B cell (primary cell): Measurements from ENCODE around the gene SIRT4. TPM values are rescaled to one million over a fixed set of nuclear protein-coding genes. Genes with fewer than 3 reads are reported as not detected.

Source experiments
- ATAC-seq: fragments of 200-7000 bp; cut with Tn5 transposase; one replicate; pipeline ENCODE4 v1.10.0; 2021; ENCODE audit warnings: low read depth, mild to moderate bottlenecking, moderate number of reproducible peaks, moderate library complexity
- CTCF ChIA-PET: fragments of 350-600 bp; sonication (Branson Sonifier 250); formaldehyde crosslinking; loops from one replicate; lab custom pipeline; 2021; ENCODE audit warnings: antibody characterized with exemption, inconsistent platforms; lab: Charles Lee
- POLR2A ChIA-PET: fragments of 350-600 bp; sonication (Branson Sonifier 250); formaldehyde crosslinking; loops from one replicate; lab custom pipeline; 2021; ENCODE audit warnings: antibody characterized with exemption; lab: Charles Lee
- DNase-seq: peaks from one replicate; pipeline ENCODE4 v3.0.0; 2013
- H2AFZ ChIP-seq: 2 replicates; pipeline ENCODE4 v1.6.1; 2012; ENCODE audit warnings: mild to moderate bottlenecking, low read depth, low read length; ENCODE audit not compliant: insufficient read depth, poor library complexity, severe bottlenecking
- H3K27ac ChIP-seq, 2 donors: 1 replicate in 1 of 2; 2 replicates in 1 of 2; pipeline ENCODE4 v1.5.1; 2012 to 2013; ENCODE audit warnings: low read length in 2 of 2, mild to moderate bottlenecking in 2 of 2, moderate library complexity in 1 of 2
- H3K27me3 ChIP-seq, 4 experiments: fragments of 200-600 bp in 1 of 4; sonication (generic) in 1 of 4; replicated peaks in 1 of 4; 1 replicate in 2 of 4; 2 replicates in 2 of 4; pipeline versions ENCODE4 v1.6.1 to v1.7.0; 2013 to 2016; ENCODE audit warnings: low read length in 3 of 4, mild to moderate bottlenecking in 2 of 4, mixed read lengths in 1 of 4, moderate library complexity in 1 of 4; ENCODE audit not compliant: insufficient read depth in 4 of 4, control insufficient read depth in 3 of 4; ENCODE audit errors: control extremely low read depth in 1 of 4
- H3K36me3 ChIP-seq, 2 experiments: replicated peaks in 1 of 2; 1 replicate in 1 of 2; 2 replicates in 1 of 2; pipeline versions ENCODE4 v1.6.1 to v1.7.1; 2013; ENCODE audit warnings: low read length in 1 of 2; ENCODE audit not compliant: insufficient read depth in 2 of 2, control insufficient read depth in 1 of 2; ENCODE audit errors: control extremely low read depth in 1 of 2, extremely low read depth in 1 of 2
- H3K4me1 ChIP-seq, 2 donors: fragments of 200-600 bp in 1 of 2; sonication (generic) in 1 of 2; 1 replicate in 1 of 2; 2 replicates in 1 of 2; pipeline versions ENCODE4 v1.5.1 to v1.6.1; 2013 to 2017; ENCODE audit warnings: low read length in 2 of 2; ENCODE audit not compliant: control insufficient read depth in 2 of 2, insufficient read depth in 2 of 2
- H3K4me2 ChIP-seq: replicated peaks from 2 replicates; pipeline ENCODE3; 2012; ENCODE audit warnings: mild to moderate bottlenecking, low read depth, low read length; ENCODE audit not compliant: poor library complexity, severe bottlenecking
- H3K4me3 ChIP-seq, 5 experiments: fragments of 200-600 bp in 1 of 5; sonication (generic) in 1 of 5; 1 replicate in 3 of 5; 2 replicates in 2 of 5; pipeline versions ENCODE4 v1.5.1 to v1.7.0; 2011 to 2016; ENCODE audit warnings: low read length in 4 of 5, mild to moderate bottlenecking in 4 of 5, low read depth in 2 of 5, control low read depth in 1 of 5, moderate library complexity in 1 of 5; ENCODE audit not compliant: insufficient read depth in 1 of 5; ENCODE audit errors: control extremely low read depth in 1 of 5, extremely low read depth in 1 of 5
- H3K79me2 ChIP-seq: fragments of 200-600 bp; sonication (generic); one replicate; pipeline ENCODE4 v1.6.0; 2016; ENCODE audit warnings: low read length; ENCODE audit not compliant: control insufficient read depth, insufficient read depth
- H3K9ac ChIP-seq: fragments of 200-600 bp; sonication (generic); 2 replicates; pipeline ENCODE4 v1.6.1; 2017; ENCODE audit warnings: mild to moderate bottlenecking, low read length, moderate library complexity
- H3K9me3 ChIP-seq, 3 donors: one replicate each; pipeline versions ENCODE4 v1.6.1 to v1.7.1; 2013; ENCODE audit warnings: low read length in 2 of 3; ENCODE audit not compliant: control insufficient read depth in 2 of 3, insufficient read depth in 1 of 3; ENCODE audit errors: control extremely low read depth in 1 of 3
- H4K20me1 ChIP-seq: 2 replicates; pipeline ENCODE4 v1.6.0; 2012; ENCODE audit warnings: mild to moderate bottlenecking, low read length; ENCODE audit not compliant: insufficient read depth, control insufficient read depth, poor library complexity, severe bottlenecking
- H3K27ac Mint-ChIP-seq: one replicate; pipeline ENCODE4 v1.8.0; 2021; ENCODE audit warnings: mixed read lengths
- H3K27me3 Mint-ChIP-seq: one replicate; pipeline ENCODE4 v1.8.0; 2021; ENCODE audit warnings: mixed read lengths
- H3K4me1 Mint-ChIP-seq: one replicate; pipeline ENCODE4 v1.8.0; 2021; ENCODE audit warnings: mixed read lengths
- H3K4me3 Mint-ChIP-seq: one replicate; pipeline ENCODE4 v1.8.0; 2021; ENCODE audit warnings: mixed read lengths
- H3K9me3 Mint-ChIP-seq: one replicate; pipeline ENCODE4 v1.8.0; 2022; ENCODE audit warnings: mixed read lengths; ENCODE audit not compliant: insufficient read depth
- EZH2 ChIP-seq: IDR thresholded peaks from 2 replicates; pipeline ENCODE4 v1.6.1; 2012; ENCODE audit warnings: borderline replicate concordance, low read depth, mild to moderate bottlenecking, moderate library complexity, low read length; ENCODE audit not compliant: insufficient read depth, poor library complexity, severe bottlenecking
- WGBS: methylation state at CpG from one replicate; pipeline ENCODE4 v1.1.5; 2013; ENCODE audit warnings: missing lambda C conversion rate; ENCODE audit not compliant: insufficient coverage; 5-methylcytosine and 5-hydroxymethylcytosine counted together
- intact Hi-C: fragments of 100-400 bp; cut with micrococcal nuclease; formaldehyde crosslinking; loops from one replicate; pipeline ENCODE4 v1.10.0; 2022
- polyA plus RNA-seq: library from polyadenylated mRNA; depleted of rRNA; stranded (reverse); fragments of >200 nt; gene quantifications from 2 replicates; pipeline ENCODE4 v1.2.3, GENCODE V29; 2012
- total RNA-seq, 2 donors: library from RNA; stranded (reverse); fragments of 120-200 nt in 1 of 2; gene quantifications; 1 replicate in 1 of 2; 2 replicates in 1 of 2; pipeline versions ENCODE4 v1.2.3 to v1.2.4, GENCODE V29; 2013 to 2022
- TF ChIP-seq, protein P1 (sequence below): fragments of 200-600 bp; IDR thresholded peaks from one replicate; pipeline ENCODE4 v1.8.0; 2022; ENCODE audit warnings: antibody characterized with exemption, mild to moderate bottlenecking

Gene SIRT4
- total and polyA plus RNA-seq, 2 donors (not counting 1 experiment from before 2014, with no cell fraction given) = 1.5 to 4.8 TPM

DNA sequence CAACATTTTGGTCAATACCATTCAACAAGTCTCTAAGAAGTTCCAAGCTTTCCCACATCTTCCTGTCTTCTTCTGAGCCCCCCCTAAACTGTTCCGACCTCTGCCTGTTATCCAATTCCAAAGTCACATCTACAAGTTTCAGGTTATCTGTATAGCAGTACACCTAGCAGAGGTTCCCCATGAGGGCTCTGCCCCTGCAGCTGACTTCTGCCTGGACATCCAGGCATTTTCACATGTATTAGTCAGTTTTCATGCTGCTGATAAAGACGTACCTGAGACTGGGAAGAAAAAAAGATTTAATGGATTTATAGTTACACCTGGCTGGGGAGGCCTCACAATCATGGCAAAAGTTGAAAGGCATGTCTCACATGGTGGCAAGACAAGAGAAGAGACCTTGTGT is 35.6 kb downstream of the SIRT4 start:
- peaks cover 3 to 28% (median 26%) of the 10 kb centered on the region in 3 donors for H3K9me3 ChIP-seq
- ChIA-PET CTCF (no interaction called here), POLR2A (no interaction called here)
- Mint-ChIP-seq H3K4me3 (no peak overlapping the region), H3K4me1 (peaks cover 2% of the 10 kb centered on the region), H3K27me3 (peaks cover 12% of the 10 kb centered on the region), H3K9me3 (peaks cover 16% of the 10 kb centered on the region), H3K27ac (no peak overlapping the region)
- H3K79me2 ChIP-seq = no peaks in the 10 kb centered on the region
- no peak for TF ChIP-seq EZH2
- TF ChIP-seq, protein P1, sequence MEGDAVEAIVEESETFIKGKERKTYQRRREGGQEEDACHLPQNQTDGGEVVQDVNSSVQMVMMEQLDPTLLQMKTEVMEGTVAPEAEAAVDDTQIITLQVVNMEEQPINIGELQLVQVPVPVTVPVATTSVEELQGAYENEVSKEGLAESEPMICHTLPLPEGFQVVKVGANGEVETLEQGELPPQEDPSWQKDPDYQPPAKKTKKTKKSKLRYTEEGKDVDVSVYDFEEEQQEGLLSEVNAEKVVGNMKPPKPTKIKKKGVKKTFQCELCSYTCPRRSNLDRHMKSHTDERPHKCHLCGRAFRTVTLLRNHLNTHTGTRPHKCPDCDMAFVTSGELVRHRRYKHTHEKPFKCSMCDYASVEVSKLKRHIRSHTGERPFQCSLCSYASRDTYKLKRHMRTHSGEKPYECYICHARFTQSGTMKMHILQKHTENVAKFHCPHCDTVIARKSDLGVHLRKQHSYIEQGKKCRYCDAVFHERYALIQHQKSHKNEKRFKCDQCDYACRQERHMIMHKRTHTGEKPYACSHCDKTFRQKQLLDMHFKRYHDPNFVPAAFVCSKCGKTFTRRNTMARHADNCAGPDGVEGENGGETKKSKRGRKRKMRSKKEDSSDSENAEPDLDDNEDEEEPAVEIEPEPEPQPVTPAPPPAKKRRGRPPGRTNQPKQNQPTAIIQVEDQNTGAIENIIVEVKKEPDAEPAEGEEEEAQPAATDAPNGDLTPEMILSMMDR = no peak
- no peak overlapping the region for H2AFZ ChIP-seq
- 100% methylated on average over 1 of the region's 2 CpGs for whole genome bisulfite sequencing
- peaks cover 0 to 8% (median 0%) of the 10 kb centered on the region in 4 experiments for H3K27me3 ChIP-seq
- H3K4me1 ChIP-seq = no peaks in the 10 kb centered on the region
- intact Hi-C loops = no loop called here
- H3K4me3 ChIP-seq = no peak overlapping the region
- H4K20me1 ChIP-seq = no peaks in the 10 kb centered on the region
- no peak overlapping the region for H3K9ac ChIP-seq
- H3K36me3 ChIP-seq = no peaks in the 10 kb centered on the region
- H3K4me2 ChIP-seq = no peak overlapping the region
- DNase-seq (no peak), ATAC-seq (no peak)
- no peak overlapping the region for H3K27ac ChIP-seq

DNA sequence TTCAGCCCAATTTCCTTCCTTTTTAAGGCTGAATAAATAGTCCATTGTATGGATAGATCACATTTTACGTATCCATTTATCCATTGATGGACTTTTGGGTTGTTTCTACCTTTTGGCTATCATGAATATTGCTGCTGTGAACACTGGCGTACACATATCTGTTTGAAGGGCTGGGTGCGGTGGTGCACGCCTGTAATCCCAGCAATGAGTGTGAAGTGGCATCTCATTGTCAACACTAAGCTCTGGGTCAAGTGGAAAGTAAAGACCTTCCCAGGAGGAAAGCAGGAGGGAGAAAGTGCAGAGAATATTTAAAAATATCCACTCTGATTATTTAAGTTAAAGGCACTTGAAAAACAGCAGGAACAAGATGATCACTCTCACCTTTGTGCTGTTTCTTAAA is 37.1 kb downstream of the SIRT4 start:
- H3K9ac ChIP-seq = no peak overlapping the region
- intact Hi-C loops = no loop called here
- H3K27me3 Mint-ChIP-seq = peaks cover 10% of the 10 kb centered on the region
- H4K20me1 ChIP-seq = no peaks in the 10 kb centered on the region
- H3K9me3 ChIP-seq = peaks cover 3 to 28% (median 26%) of the 10 kb centered on the region in 3 donors
- ATAC-seq (no peak), DNase-seq (no peak)
- POLR2A ChIA-PET = interaction anchor here (0.6 kb wide), 2 partner anchors 7 to 85 kb away, joined by 3 read pairs; no protein-coding TSS in a partner anchor
- no peak for TF ChIP-seq EZH2
- TF ChIP-seq, protein P1 = no peak
- H3K27ac Mint-ChIP-seq = no peak overlapping the region
- 90% methylated on average over 2 of the region's 4 CpGs for WGBS
- H2AFZ ChIP-seq = no peak overlapping the region
- H3K4me2 ChIP-seq = no peak overlapping the region
- H3K27ac ChIP-seq = no peak overlapping the region
- no peak overlapping the region for H3K4me3 ChIP-seq
- H3K79me2 ChIP-seq = no peaks in the 10 kb centered on the region
- H3K36me3 ChIP-seq = no peaks in the 10 kb centered on the region
- CTCF ChIA-PET = no interaction called here
- H3K4me3 Mint-ChIP-seq = no peak overlapping the region
- peaks cover 0 to 14% (median 0%) of the 10 kb centered on the region in 4 experiments for H3K27me3 ChIP-seq
- no peaks in the 10 kb centered on the region for H3K4me1 ChIP-seq
- H3K4me1 Mint-ChIP-seq = peaks cover 2% of the 10 kb centered on the region
- H3K9me3 Mint-ChIP-seq = peaks cover 16% of the 10 kb centered on the region
